OCI-LY7 (cell line): ENCODE results near the gene URGCP. TPM values are rescaled to one million over a fixed set of nuclear protein-coding genes. Genes with fewer than 3 reads are reported as not detected.

Source experiments
- BruUV-seq: library from RNA; stranded (reverse); fragments of 400-500 nt; replicated peaks from 2 replicates; lab custom pipeline; 2021; lab: Mats Ljungman, UMichigan
- CTCF ChIA-PET: fragments of 300-600 bp; sonication (Branson Sonifier 250); formaldehyde crosslinking; loops from one replicate; lab custom pipeline; 2022; ENCODE audit warnings: antibody characterized with exemption; ENCODE audit not compliant: unreplicated experiment; lab: Charles Lee
- POLR2A ChIA-PET: fragments of 300-600 bp; sonication (Branson Sonifier 250); formaldehyde crosslinking; loops from one replicate; lab custom pipeline; 2022; ENCODE audit warnings: antibody characterized with exemption; lab: Charles Lee
- DNase-seq: peaks from one replicate; pipeline ENCODE4 v3.0.0-alpha.2; 2015; ENCODE audit warnings: low spot score
- H2AFZ ChIP-seq: fragments of 200-600 bp; sonication (generic), shearing (Covaris generic); 2 replicates; pipeline ENCODE4 v1.6.1; 2014; ENCODE audit warnings: mild to moderate bottlenecking, antibody characterized with exemption, low read length, moderate library complexity
- H3K27ac ChIP-seq: fragments of 200-600 bp; sonication (generic); 2 replicates; pipeline ENCODE4 v1.5.1; 2014; ENCODE audit warnings: mixed run types, low read depth, mild to moderate bottlenecking, moderate library complexity, low read length, inconsistent platforms; ENCODE audit not compliant: poor library complexity, severe bottlenecking
- H3K36me3 ChIP-seq: fragments of 200-600 bp; sonication (generic); 2 replicates; pipeline ENCODE4 v1.6.1; 2014; ENCODE audit warnings: mild to moderate bottlenecking, antibody characterized with exemption, low read length, moderate library complexity, mixed read lengths; ENCODE audit not compliant: insufficient read depth
- H3K4me1 ChIP-seq: fragments of 200-600 bp; sonication (generic); 2 replicates; pipeline ENCODE4 v1.5.1; 2014; ENCODE audit warnings: mild to moderate bottlenecking, low read length; ENCODE audit not compliant: insufficient read depth, poor library complexity, severe bottlenecking
- H3K4me2 ChIP-seq: fragments of 200-600 bp; sonication (generic); 2 replicates; pipeline ENCODE4 v1.6.1; 2014; ENCODE audit warnings: mild to moderate bottlenecking, low read length
- H3K4me3 ChIP-seq: fragments of 200-600 bp; sonication (generic); 2 replicates; pipeline ENCODE4 v1.5.1; 2014; ENCODE audit warnings: mild to moderate bottlenecking, low read depth, low read length; ENCODE audit not compliant: poor library complexity, severe bottlenecking
- H3K79me2 ChIP-seq: fragments of 200-600 bp; sonication (generic); 2 replicates; pipeline ENCODE4 v1.6.1; 2016; ENCODE audit warnings: low read depth, mild to moderate bottlenecking, low read length, moderate library complexity, mixed read lengths; ENCODE audit not compliant: insufficient read depth
- H3K9me2 ChIP-seq: fragments of 200-600 bp; sonication (generic); 2 replicates; pipeline ENCODE4 v1.6.1; 2016; ENCODE audit warnings: mild to moderate bottlenecking, low read length, mixed read lengths; ENCODE audit not compliant: insufficient read depth
- H3K9me3 ChIP-seq: fragments of 200-600 bp; sonication (generic); 2 replicates; pipeline ENCODE4 v1.6.1; 2014; ENCODE audit warnings: mild to moderate bottlenecking, mixed run types, low read length, mixed read lengths
- H4K20me1 ChIP-seq: fragments of 200-600 bp; sonication (generic); 2 replicates; pipeline ENCODE4 v1.6.1; 2014; ENCODE audit warnings: mild to moderate bottlenecking, antibody characterized with exemption, low read length, moderate library complexity, mixed read lengths; ENCODE audit not compliant: insufficient read depth
- EZH2phosphoT487 ChIP-seq: fragments of 200-600 bp; sonication (generic); IDR thresholded peaks from 2 replicates; pipeline ENCODE4 v1.6.1; 2018; ENCODE audit warnings: low read depth, borderline replicate concordance, mild to moderate bottlenecking, mixed run types, antibody characterized with exemption, low read length, moderate library complexity, mixed read lengths
- intact Hi-C: fragments of 100-400 bp; cut with micrococcal nuclease; formaldehyde crosslinking; loops from one replicate; pipeline ENCODE4 v1.10.0; 2022; ENCODE audit not compliant: unreplicated experiment
- total RNA-seq, 2 experiments: library from RNA; depleted of rRNA in 1 of 2; stranded (reverse); fragments of >200 nt in 1 of 2; shearing (Covaris generic) in 1 of 2; gene quantifications; 2 replicates each; pipeline ENCODE4 v1.2.3, GENCODE V29; 2014 to 2022
- TF ChIP-seq, protein P1 (sequence below): fragments of 200-600 bp; sonication (generic); conservative IDR thresholded peaks from 2 replicates; pipeline ENCODE4 v1.5.1; 2014; ENCODE audit warnings: mild to moderate bottlenecking, antibody characterized with exemption, low read length, moderate library complexity, mixed read lengths

Gene URGCP
- total RNA-seq, 2 experiments from 2014 or later: 4.7 to 6.8 TPM

DNA sequence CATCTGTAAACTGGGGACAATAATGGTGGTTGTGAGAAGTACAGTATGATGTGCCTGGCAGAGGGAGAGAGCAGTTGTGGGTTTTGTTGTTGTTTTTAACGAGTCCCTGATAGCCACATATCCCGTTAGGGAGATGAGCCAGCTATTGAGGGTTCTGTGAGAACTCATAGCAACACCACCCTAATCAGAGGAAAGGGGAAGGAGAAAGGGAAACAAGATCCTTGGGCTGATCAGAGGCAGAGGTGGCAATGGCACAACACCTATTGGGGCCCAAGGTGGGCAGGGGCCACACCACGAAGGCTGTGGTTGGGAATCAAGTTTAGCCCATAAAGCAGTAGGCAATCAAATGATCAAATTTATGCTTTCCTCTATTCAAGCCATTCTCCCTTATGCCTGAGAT is 35.3 kb downstream of the URGCP start:
- no peak overlapping the region for H3K27ac ChIP-seq
- ChIA-PET CTCF (no interaction called here), POLR2A (no interaction called here)
- no TSS peak for BruUV-seq
- peaks cover 12% of the 10 kb centered on the region for H3K36me3 ChIP-seq
- intact Hi-C loops: no loop called here
- no peak overlapping the region for H2AFZ ChIP-seq
- peaks cover 20% of the 10 kb centered on the region for H3K4me1 ChIP-seq
- H3K9me3 ChIP-seq: no peaks in the 10 kb centered on the region
- no peaks in the 10 kb centered on the region for H3K9me2 ChIP-seq
- H3K4me2 ChIP-seq: no peak overlapping the region
- TF ChIP-seq EZH2phosphoT487: no peak
- TF ChIP-seq, protein P1, sequence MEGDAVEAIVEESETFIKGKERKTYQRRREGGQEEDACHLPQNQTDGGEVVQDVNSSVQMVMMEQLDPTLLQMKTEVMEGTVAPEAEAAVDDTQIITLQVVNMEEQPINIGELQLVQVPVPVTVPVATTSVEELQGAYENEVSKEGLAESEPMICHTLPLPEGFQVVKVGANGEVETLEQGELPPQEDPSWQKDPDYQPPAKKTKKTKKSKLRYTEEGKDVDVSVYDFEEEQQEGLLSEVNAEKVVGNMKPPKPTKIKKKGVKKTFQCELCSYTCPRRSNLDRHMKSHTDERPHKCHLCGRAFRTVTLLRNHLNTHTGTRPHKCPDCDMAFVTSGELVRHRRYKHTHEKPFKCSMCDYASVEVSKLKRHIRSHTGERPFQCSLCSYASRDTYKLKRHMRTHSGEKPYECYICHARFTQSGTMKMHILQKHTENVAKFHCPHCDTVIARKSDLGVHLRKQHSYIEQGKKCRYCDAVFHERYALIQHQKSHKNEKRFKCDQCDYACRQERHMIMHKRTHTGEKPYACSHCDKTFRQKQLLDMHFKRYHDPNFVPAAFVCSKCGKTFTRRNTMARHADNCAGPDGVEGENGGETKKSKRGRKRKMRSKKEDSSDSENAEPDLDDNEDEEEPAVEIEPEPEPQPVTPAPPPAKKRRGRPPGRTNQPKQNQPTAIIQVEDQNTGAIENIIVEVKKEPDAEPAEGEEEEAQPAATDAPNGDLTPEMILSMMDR: no peak
- H3K79me2 ChIP-seq: no peaks in the 10 kb centered on the region; the same call in 1 of the 2 replicates
- no peak for DNase-seq
- no peaks in the 10 kb centered on the region for H4K20me1 ChIP-seq
- no peak overlapping the region for H3K4me3 ChIP-seq

DNA sequence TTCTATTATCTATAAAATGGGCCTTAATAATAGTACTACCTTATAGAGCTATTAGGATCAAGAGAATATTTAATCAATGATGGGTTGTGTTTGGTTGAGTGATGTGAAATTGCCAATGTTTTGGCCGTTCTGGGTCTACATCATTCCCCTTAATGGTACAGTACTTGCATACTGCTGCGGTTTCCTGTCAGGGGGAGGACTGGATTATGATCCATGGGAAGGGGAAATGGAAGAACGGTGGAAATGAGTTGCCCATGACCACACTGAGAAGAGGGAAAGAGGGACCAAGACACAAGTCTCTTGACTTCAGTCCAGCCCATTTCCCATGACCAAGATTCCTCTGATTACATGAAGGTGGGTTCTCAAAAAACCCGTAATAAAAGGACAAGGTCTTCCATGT is 36.1 kb downstream of the URGCP start:
- ChIA-PET POLR2A (no interaction called here), CTCF (no interaction called here)
- Histone ChIP-seq H3K79me2 (no peaks in the 10 kb centered on the region; the same call in 1 of the 2 replicates), H4K20me1 (no peaks in the 10 kb centered on the region), H3K27ac (no peak overlapping the region), H3K36me3 (peaks cover 20% of the 10 kb centered on the region), H3K9me3 (no peaks in the 10 kb centered on the region), H3K4me1 (peaks cover 14% of the 10 kb centered on the region), H2AFZ (no peak overlapping the region), H3K4me3 (no peak overlapping the region), H3K9me2 (no peaks in the 10 kb centered on the region), H3K4me2 (peak overlapping the region; percentile 86; the same call in 1 of the 2 replicates)
- no peak for DNase-seq
- intact Hi-C loops: no loop called here
- no TSS peak for BruUV-seq
- no peak for TF ChIP-seq EZH2phosphoT487
- TF ChIP-seq, protein P1: no peak

DNA sequence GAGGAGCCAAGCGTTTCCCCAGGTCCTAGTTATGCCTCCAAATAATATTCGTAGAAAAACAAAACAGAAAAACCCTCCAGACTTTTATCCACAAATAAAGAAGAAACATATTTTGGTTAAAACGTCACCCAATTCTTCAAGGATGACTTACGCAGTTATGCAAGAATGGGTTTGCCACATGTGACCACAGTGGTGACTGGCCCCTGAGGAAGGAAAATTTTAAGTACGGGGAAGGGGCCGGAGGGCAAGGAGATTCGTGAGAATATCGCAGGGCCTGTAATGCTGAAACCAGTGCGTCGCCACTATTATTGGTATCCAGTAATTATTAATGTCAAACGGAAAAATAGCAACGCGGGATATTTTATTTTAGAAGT is 36.5 kb downstream of the URGCP start:
- H2AFZ ChIP-seq: peak overlapping the region; percentile 82
- H3K4me3 ChIP-seq: peak overlapping the region; percentile 75
- no peaks in the 10 kb centered on the region for H3K9me3 ChIP-seq
- ChIA-PET CTCF (no interaction called here), POLR2A (interaction anchor here (0.9 kb wide), 1 partner anchor 11 kb away, joined by 5 read pairs; no protein-coding TSS in a partner anchor)
- intact Hi-C loops: no loop called here
- no peaks in the 10 kb centered on the region; the same call in 1 of the 2 replicates for H3K79me2 ChIP-seq
- H3K9me2 ChIP-seq: no peaks in the 10 kb centered on the region
- TF ChIP-seq, protein P1: no peak
- TF ChIP-seq EZH2phosphoT487: no peak
- H3K4me2 ChIP-seq: peak overlapping the region; percentile 86
- BruUV-seq: no TSS peak
- peak overlapping the region; percentile 3 for H3K27ac ChIP-seq
- H3K4me1 ChIP-seq: peaks cover 14% of the 10 kb centered on the region
- no peaks in the 10 kb centered on the region for H4K20me1 ChIP-seq
- peaks cover 24% of the 10 kb centered on the region for H3K36me3 ChIP-seq
- DNase-seq: no peak
